K562 (cell line): ENCODE data around the gene GEN1. TPM values are rescaled to one million over a fixed set of nuclear protein-coding genes. Genes with fewer than 3 reads are reported as not detected.

ENCODE experiments used
- ATAC-seq: fragments of 200-7000 bp; cut with Tn5 transposase; 3 replicates; pipeline ENCODE4 v1.9.1; 2020; ENCODE audit warnings: moderate library complexity
- BruUV-seq: library from RNA; stranded (reverse); fragments of 400-500 nt; replicated peaks from 2 replicates; lab custom pipeline; 2021; lab: Mats Ljungman, UMichigan
- CTCF ChIA-PET: fragments of 300-600 bp; formaldehyde crosslinking; extraction: SDS; loops from one replicate; lab custom pipeline; 2021; ENCODE audit warnings: low intra/inter-chr PET ratio; lab: Yijun Ruan, JAX
- POLR2A ChIA-PET: fragments of 300-600, 350-650 bp; sonication (Branson Sonifier 250); formaldehyde crosslinking; extraction: SDS; loops from one replicate; lab custom pipeline; 2021; ENCODE audit warnings: antibody characterized with exemption, inconsistent platforms; lab: Yijun Ruan, JAX
- DNase-seq, 4 experiments: peaks; one replicate each; pipeline versions ENCODE4 v3.0.0 to v3.0.0-alpha.2; 2011 to 2018; ENCODE audit warnings: low spot score in 3 of 4, mixed read lengths in 3 of 4; ENCODE audit errors: extremely low read depth in 1 of 4
- FAIRE-seq: peaks from 2 replicates; lab custom pipeline; 2011; peaks lifted over from hg19 to GRCh38; lab: Jason Lieb, UNC
- H2AFZ ChIP-seq: 2 replicates; pipeline ENCODE4 v1.6.0; 2011; ENCODE audit warnings: low read depth, low read length, control low read depth, inconsistent platforms
- H3K27ac ChIP-seq: fragments of 200-600 bp; 3 replicates; pipeline ENCODE4 v1.8.0; 2011; ENCODE audit warnings: low read depth, mild to moderate bottlenecking, control low read depth, inconsistent platforms, low read length, moderate library complexity, mixed read lengths; ENCODE audit errors: extremely low read depth
- H3K27me3 ChIP-seq, 2 experiments: fragments of 300-600 bp in 1 of 2; 2 replicates in 1 of 2; 3 replicates in 1 of 2; pipeline versions ENCODE4 v1.6.0 to v1.8.0; 2011; ENCODE audit warnings: inconsistent platforms in 2 of 2, low read length in 2 of 2, mild to moderate bottlenecking in 1 of 2, mixed read lengths in 1 of 2, moderate library complexity in 1 of 2; ENCODE audit not compliant: control insufficient read depth in 2 of 2, insufficient read depth in 2 of 2
- H3K36me3 ChIP-seq: fragments of 300-600 bp; 3 replicates; pipeline ENCODE4 v1.8.0; 2011; ENCODE audit warnings: mild to moderate bottlenecking, low read length, inconsistent platforms; ENCODE audit not compliant: control insufficient read depth, insufficient read depth
- H3K4me1 ChIP-seq, 2 experiments: fragments of 200-600 bp in 1 of 2; replicated peaks in 1 of 2; 2 replicates in 1 of 2; 3 replicates in 1 of 2; pipeline versions ENCODE4 v1.5.1 to v1.8.0; 2011; ENCODE audit warnings: inconsistent platforms in 2 of 2, low read length in 2 of 2, mild to moderate bottlenecking in 1 of 2, mixed read lengths in 1 of 2, moderate library complexity in 1 of 2; ENCODE audit not compliant: control insufficient read depth in 2 of 2, insufficient read depth in 2 of 2
- H3K4me2 ChIP-seq: 2 replicates; pipeline ENCODE4 v1.6.1; 2011; ENCODE audit warnings: low read length, control low read depth, inconsistent platforms, mixed read lengths; ENCODE audit not compliant: insufficient read depth
- H3K4me3 ChIP-seq: fragments of 200-600 bp; sonication (generic), shearing (Covaris generic); 2 replicates; pipeline ENCODE4 v1.5.1; 2016; ENCODE audit warnings: control low read depth, inconsistent platforms
- H3K79me2 ChIP-seq: fragments of 200-600 bp; 3 replicates; pipeline ENCODE4 v1.8.0; 2011; ENCODE audit warnings: low read length, inconsistent platforms; ENCODE audit not compliant: control insufficient read depth, insufficient read depth
- H3K9ac ChIP-seq, 2 experiments: 2 replicates each; pipeline versions ENCODE4 v1.6.0 to v1.6.1; 2011; ENCODE audit warnings: low read depth in 2 of 2, low read length in 2 of 2, control low read depth in 1 of 2, inconsistent platforms in 1 of 2, mild to moderate bottlenecking in 1 of 2, mixed read lengths in 1 of 2; ENCODE audit not compliant: insufficient read depth in 1 of 2
- H3K9me1 ChIP-seq: one replicate; pipeline ENCODE4 v1.6.0; 2011; ENCODE audit warnings: inconsistent platforms, mild to moderate bottlenecking, low read length, moderate library complexity; ENCODE audit not compliant: control insufficient read depth, insufficient read depth
- H3K9me3 ChIP-seq: replicated peaks from 2 replicates; pipeline ENCODE4 v1.5.1; 2011; ENCODE audit warnings: low read depth, low read length, inconsistent platforms; ENCODE audit not compliant: control insufficient read depth, insufficient read depth
- H4K20me1 ChIP-seq: replicated peaks from 2 replicates; pipeline ENCODE4 v1.6.1; 2011; ENCODE audit warnings: low read length, inconsistent platforms, mixed read lengths; ENCODE audit not compliant: control insufficient read depth, insufficient read depth
- DPF2 ChIP-seq: fragments of 450-650 bp; IDR thresholded peaks from 2 replicates; pipeline ENCODE4 v1.6.1; 2016
- FOXK1 ChIP-seq: sonication (generic); formaldehyde crosslinking; IDR thresholded peaks from 2 replicates; pipeline ENCODE4 v1.8.0; 2022; ENCODE audit warnings: missing genetic modification reagents, mild to moderate bottlenecking, borderline replicate concordance
- GATAD2B ChIP-seq: fragments of 450-650 bp; IDR thresholded peaks from 2 replicates; pipeline ENCODE4 v1.6.1; 2017; ENCODE audit warnings: mild to moderate bottlenecking, borderline replicate concordance
- MYNN ChIP-seq, 2 experiments: sonication (generic); formaldehyde crosslinking in 1 of 2; IDR thresholded peaks; 2 replicates each; pipeline versions ENCODE4 v1.5.0 to v1.6.1; 2016 to 2020; ENCODE audit warnings: antibody characterized with exemption in 1 of 2, missing genetic modification reagents in 1 of 2
- TAF7 ChIP-seq: fragments of 450-650 bp; IDR thresholded peaks from 2 replicates; pipeline ENCODE4 v1.6.1; 2016; ENCODE audit warnings: missing genetic modification characterization, missing compliant biosample characterization
- WGBS: fragments of 100-300 bp; shearing (Covaris generic); methylation state at CpG from one replicate; pipeline ENCODE4 v1.1.6; 2016; ENCODE audit warnings: low coverage, mixed read lengths; ENCODE audit not compliant: insufficient coverage; ENCODE audit errors: missing lambda C conversion rate; 5-methylcytosine and 5-hydroxymethylcytosine counted together
- in situ Hi-C: fragments of 300-500 bp; cut with MboI; formaldehyde crosslinking; loops from 4 replicates; pipeline ENCODE4 v1.15.0; 2018; ENCODE audit warnings: inconsistent platforms, mixed read lengths
- intact Hi-C: fragments of 100-400 bp; cut with micrococcal nuclease; formaldehyde crosslinking; loops from 2 replicates; pipeline ENCODE4 v1.14.2; 2022
- polyA plus RNA-seq, 8 experiments: library from polyadenylated mRNA; depleted of rRNA in 4 of 8; stranded (reverse) in 5 of 8; unstranded in 3 of 8; fragments of >200 nt; fragmentation: Nextera tagmentation in 2 of 8; fragmentation: Illumina TruSeq in 1 of 8; extraction: Ambion mirVana in 2 of 8; extraction: Trizol in 1 of 8; gene quantifications; 2 replicates each; pipeline versions ENCODE4 v1.2.1 to v1.2.3, GENCODE V29; 2011 to 2014; ENCODE audit warnings: inconsistent platforms in 1 of 8, missing spikeins in 1 of 8
- total RNA-seq, 7 experiments: library from RNA; depleted of rRNA in 6 of 7; stranded (reverse); fragments of >200 nt in 6 of 7; fragmentation: Illumina TruSeq in 2 of 7; extraction: Trizol in 2 of 7; gene quantifications; 2 replicates each; pipeline versions ENCODE4 v1.2.1 to v1.2.3, GENCODE V29; 2011 to 2021; ENCODE audit warnings: low replicate concordance in 1 of 7

GEN1 gene
- total and polyA plus RNA-seq, 9 of the 15 experiments (the other 6 are each of a cell fraction or from before 2014, with no cell fraction given), result 8.6 to 39.7 (median 24.5) TPM

DNA sequence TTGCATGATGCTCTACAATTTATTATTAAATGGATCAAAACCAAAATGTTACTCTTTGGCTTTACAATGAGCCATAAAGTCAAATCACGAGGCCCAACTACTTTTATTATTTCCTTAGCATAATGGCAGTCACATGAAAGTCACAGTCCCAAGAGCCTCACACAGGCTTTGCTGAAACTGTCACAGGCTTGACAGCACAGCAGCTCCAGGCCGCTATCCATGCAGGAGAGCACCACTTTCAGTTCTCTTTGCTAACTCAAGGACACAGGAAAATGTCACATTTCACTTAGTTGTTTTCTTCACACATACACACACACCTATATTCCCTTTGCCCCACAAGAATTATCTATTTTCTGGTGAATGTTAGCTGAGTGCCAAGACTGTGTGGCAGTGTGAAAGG, 51.2 kb downstream of the GEN1 start (continued):
- TF ChIP-seq MYNN (IDR thresholded peaks at IDR 0.05), result no peak
- no peak for TF ChIP-seq MYNN (CRISPR knock-in tag; IDR thresholded peaks at IDR 0.05)

DNA sequence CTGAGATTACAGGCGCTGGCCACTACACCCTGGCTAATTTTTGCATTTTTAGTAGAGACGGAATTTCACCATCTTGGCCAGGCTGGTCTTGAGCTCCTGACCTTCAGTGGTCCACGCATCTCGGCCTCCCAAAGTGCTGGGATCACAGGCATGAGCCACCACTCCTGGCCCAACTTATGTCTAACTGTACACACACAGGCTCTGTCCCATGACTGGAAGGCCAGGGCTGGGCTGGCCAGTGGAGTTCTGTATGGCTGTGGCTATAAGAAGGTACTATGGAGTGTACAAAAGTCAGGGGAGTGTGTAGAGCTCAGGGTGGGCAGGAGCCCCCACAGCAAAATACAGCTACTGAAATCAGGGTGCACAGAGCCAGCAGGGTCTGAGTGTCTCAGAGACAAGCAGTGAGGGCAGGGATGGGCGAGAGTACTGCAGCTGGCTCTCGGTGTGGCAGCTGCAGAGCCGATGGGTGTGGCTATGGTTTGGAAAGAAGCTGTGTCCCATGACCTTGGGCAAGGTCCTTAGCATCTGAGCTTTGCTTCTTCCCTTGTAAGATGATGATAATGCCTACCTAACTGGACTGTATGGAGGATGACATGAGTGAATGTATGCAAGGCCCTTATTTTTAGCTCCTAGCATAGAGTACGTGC, 51.9 kb downstream of the GEN1 start:
- intact Hi-C loops (no loop called here), in situ Hi-C loops (no loop called here)
- TF ChIP-seq GATAD2B (no peak), FOXK1 (CRISPR knock-in tag) (no peak), DPF2 (no peak), TAF7 (tag) (no peak)
- H4K20me1 ChIP-seq, result no peaks in the 10 kb centered on the region
- H2AFZ ChIP-seq, result no peak overlapping the region
- no peaks in the 10 kb centered on the region for H3K4me1 ChIP-seq
- H3K27me3 ChIP-seq, result peaks cover 3 to 6% of the 10 kb centered on the region in 2 experiments; a peak in 3 of 5 replicates
- DNase-seq, result no peak
- POLR2A ChIA-PET, result no interaction called here
- no peak overlapping the region for H3K9ac ChIP-seq
- no peak for ATAC-seq
- H3K36me3 ChIP-seq, result no peaks in the 10 kb centered on the region
- FAIRE-seq, result no peak
- no peaks in the 10 kb centered on the region for H3K9me1 ChIP-seq
- no peak overlapping the region for H3K4me3 ChIP-seq
- no peak overlapping the region for H3K27ac ChIP-seq
- CTCF ChIA-PET, result no interaction called here
- no peaks in the 10 kb centered on the region for H3K9me3 ChIP-seq
- no peak overlapping the region for H3K4me2 ChIP-seq
- no peaks in the 10 kb centered on the region for H3K79me2 ChIP-seq
- no TSS peak for BruUV-seq
- WGBS, result 1% methylated on average over 8 of the region's 8 CpGs
